ENCODE measurements around the gene C1orf174. TPM values are rescaled to one million over a fixed set of nuclear protein-coding genes. Genes with fewer than 3 reads are reported as not detected.

The C1orf174 gene
- total and polyA plus RNA-seq, 4 donors, result 10.8 to 19.3 (median 17.6) TPM

GRCh38 chr1:3928586-3928985 lies 28.5 kb upstream of the C1orf174 start:
- no peak for TF ChIP-seq CTCF (IDR thresholded peaks at IDR 0.05; ENCODE audit: control extremely low read depth, extremely low read depth)
- H3K4me3 ChIP-seq, result no peak overlapping the region
- peaks cover 0 to 7% (median 0%) of the 10 kb centered on the region in 5 donors for H3K4me1 ChIP-seq (ENCODE audit: control insufficient read depth in 5 of 5, insufficient read depth in 5 of 5, low read length in 5 of 5)
- DNase-seq, result no peak
- peaks cover 0 to 11% (median 2%) of the 10 kb centered on the region in 3 donors for H3K27me3 ChIP-seq (ENCODE audit: control insufficient read depth in 3 of 3, insufficient read depth in 3 of 3, low read length in 2 of 3)
- 58% methylated on average over 11 of the region's 11 CpGs for WGBS, 2 donors
- H3K9ac ChIP-seq (ENCODE audit: insufficient read depth in 1 of 2, low read length in 2 of 2), result no peak overlapping the region
- no peak overlapping the region for H3K27ac ChIP-seq (ENCODE audit: low read depth in 1 of 2, low read length in 1 of 2)
- ATAC-seq (ENCODE audit: insufficient read depth, low FRiP score), result no peak
- no peaks in the 10 kb centered on the region for H3K36me3 ChIP-seq (ENCODE audit: control insufficient read depth in 4 of 4, insufficient read depth in 4 of 4, low read length in 4 of 4)
- H3K9me3 ChIP-seq (ENCODE audit: control insufficient read depth in 4 of 4, insufficient read depth in 3 of 4, low read length in 3 of 4), result peaks cover 0 to 5% (median 0%) of the 10 kb centered on the region in 4 donors

GRCh38 chr1:3926956-3927355 lies 26.9 kb upstream of the C1orf174 start:
- Histone ChIP-seq H3K9me3 (ENCODE audit: control insufficient read depth in 4 of 4, insufficient read depth in 3 of 4, low read length in 3 of 4) (peaks cover 0 to 5% (median 0%) of the 10 kb centered on the region in 4 donors), H3K4me1 (ENCODE audit: control insufficient read depth in 5 of 5, insufficient read depth in 5 of 5, low read length in 5 of 5) (peaks cover 0 to 7% (median 0%) of the 10 kb centered on the region in 5 donors), H3K27me3 (ENCODE audit: control insufficient read depth in 3 of 3, insufficient read depth in 3 of 3, low read length in 2 of 3) (peaks cover 0 to 6% (median 0%) of the 10 kb centered on the region in 3 donors), H3K36me3 (ENCODE audit: control insufficient read depth in 4 of 4, insufficient read depth in 4 of 4, low read length in 4 of 4) (no peaks in the 10 kb centered on the region), H3K27ac (ENCODE audit: low read depth in 1 of 2, low read length in 1 of 2) (no peak overlapping the region), H3K9ac (ENCODE audit: insufficient read depth in 1 of 2, low read length in 2 of 2) (no peak overlapping the region), H3K4me3 (no peak overlapping the region)
- peak in 1 of 3 donors; percentile 40 for DNase-seq
- no peak for ATAC-seq (ENCODE audit: insufficient read depth, low FRiP score)
- TF ChIP-seq CTCF (IDR thresholded peaks at IDR 0.05; ENCODE audit: control extremely low read depth, extremely low read depth), result no peak

DNA sequence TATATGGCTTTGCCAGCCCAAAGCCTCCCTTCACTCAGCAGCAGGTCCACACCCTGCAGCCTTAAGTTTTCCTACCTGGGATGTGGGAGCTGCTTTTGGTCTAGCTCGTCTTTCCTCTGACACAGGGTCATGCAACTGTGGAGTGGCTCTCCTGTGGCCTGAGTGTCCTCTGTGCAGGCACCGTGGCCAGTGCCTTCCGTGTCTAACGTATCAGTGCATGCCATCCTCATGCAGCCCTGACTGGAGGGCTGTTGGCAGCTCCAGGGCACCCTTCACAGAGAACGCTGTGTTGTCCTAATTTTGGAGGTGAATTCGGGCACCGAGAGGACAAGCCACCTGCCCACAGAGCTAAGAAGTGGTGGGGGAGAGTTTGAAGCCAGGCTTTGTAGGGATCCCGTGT lies 25.7 kb upstream of the C1orf174 start:
- peaks cover 0 to 5% (median 0%) of the 10 kb centered on the region in 4 donors for H3K9me3 ChIP-seq (ENCODE audit: control insufficient read depth in 4 of 4, insufficient read depth in 3 of 4, low read length in 3 of 4)
- H3K36me3 ChIP-seq (ENCODE audit: control insufficient read depth in 4 of 4, insufficient read depth in 4 of 4, low read length in 4 of 4), result no peaks in the 10 kb centered on the region
- ATAC-seq (ENCODE audit: insufficient read depth, low FRiP score), result no peak
- H3K4me3 ChIP-seq, result no peak overlapping the region
- WGBS, 2 donors, result 78 to 92% methylated on average over 8 of the region's 8 CpGs
- peaks cover 0 to 9% (median 4%) of the 10 kb centered on the region in 5 donors for H3K4me1 ChIP-seq (ENCODE audit: control insufficient read depth in 5 of 5, insufficient read depth in 5 of 5, low read length in 5 of 5)
- no peak for DNase-seq
- no peak for TF ChIP-seq CTCF (IDR thresholded peaks at IDR 0.05; ENCODE audit: control extremely low read depth, extremely low read depth)
- no peak overlapping the region for H3K27ac ChIP-seq (ENCODE audit: low read depth in 1 of 2, low read length in 1 of 2)
- no peak overlapping the region for H3K9ac ChIP-seq (ENCODE audit: insufficient read depth in 1 of 2, low read length in 2 of 2)
- H3K27me3 ChIP-seq (ENCODE audit: control insufficient read depth in 3 of 3, insufficient read depth in 3 of 3, low read length in 2 of 3), result peaks cover 0 to 6% (median 0%) of the 10 kb centered on the region in 3 donors

GRCh38 chr1:3925256-3925655 lies 25.2 kb upstream of the C1orf174 start:
- 84 to 85% methylated on average over 12 of the region's 12 CpGs for WGBS, 2 donors
- H3K36me3 ChIP-seq (ENCODE audit: control insufficient read depth in 4 of 4, insufficient read depth in 4 of 4, low read length in 4 of 4), result no peaks in the 10 kb centered on the region

More at GRCh38 chr1:3925256-3925655, 25.2 kb upstream of the C1orf174 start:
- Histone ChIP-seq H3K27me3 (ENCODE audit: control insufficient read depth in 3 of 3, insufficient read depth in 3 of 3, low read length in 2 of 3) (peaks cover 0 to 4% (median 0%) of the 10 kb centered on the region in 3 donors), H3K4me3 (no peak overlapping the region), H3K9ac (ENCODE audit: insufficient read depth in 1 of 2, low read length in 2 of 2) (no peak overlapping the region), H3K27ac (ENCODE audit: low read depth in 1 of 2, low read length in 1 of 2) (no peak overlapping the region), H3K4me1 (ENCODE audit: control insufficient read depth in 5 of 5, insufficient read depth in 5 of 5, low read length in 5 of 5) (peaks cover 0 to 9% (median 4%) of the 10 kb centered on the region in 5 donors), H3K9me3 (ENCODE audit: control insufficient read depth in 4 of 4, insufficient read depth in 3 of 4, low read length in 3 of 4) (peaks cover 0 to 5% (median 0%) of the 10 kb centered on the region in 4 donors)
- DNase-seq (no peak), ATAC-seq (ENCODE audit: insufficient read depth, low FRiP score) (no peak)
- no peak for TF ChIP-seq CTCF (IDR thresholded peaks at IDR 0.05; ENCODE audit: control extremely low read depth, extremely low read depth)
